Motor neuron (in vitro differentiated cells): ENCODE results near the gene PSMB5. TPM values are rescaled to one million over a fixed set of nuclear protein-coding genes. Genes with fewer than 3 reads are reported as not detected.

ENCODE experiments used
- ATAC-seq, 8 experiments: fragments of 200-7000 bp; cut with Tn5 transposase; replicated peaks in 6 of 8; 2 replicates each; pipeline ENCODE4 v1.8.0; 2021; ENCODE audit warnings: mild to moderate bottlenecking in 8 of 8, moderate library complexity in 8 of 8
- H3K27ac ChIP-seq, 2 donors: fragments of 250-450 bp; sonication (Bioruptor Pico); 2 replicates each; pipeline ENCODE4 v1.9.0; 2021; ENCODE audit warnings: antibody characterized with exemption in 2 of 2, mild to moderate bottlenecking in 2 of 2, moderate library complexity in 1 of 2
- H3K4me1 ChIP-seq, 2 donors: fragments of 250-450 bp; sonication (Bioruptor Pico); replicated peaks in 1 of 2; 2 replicates each; pipeline ENCODE4 v1.6.1; 2021; ENCODE audit warnings: antibody characterized with exemption in 2 of 2, mild to moderate bottlenecking in 2 of 2, moderate library complexity in 1 of 2
- H3K4me3 ChIP-seq, 5 donors: fragments of 250-450 bp; sonication (Bioruptor Pico); 2 replicates each; pipeline ENCODE4 v1.9.0; 2021; ENCODE audit warnings: antibody characterized with exemption in 5 of 5, mild to moderate bottlenecking in 5 of 5, moderate library complexity in 4 of 5
- WGBS, 10 experiments: fragments of 450-650 bp; shearing (Covaris generic); methylation state at CpG; one replicate each; pipeline ENCODE4 v1.0.0; 2022; 5-methylcytosine and 5-hydroxymethylcytosine counted together
- in situ Hi-C, 9 experiments: fragments of 400-800 bp; cut with MboI; loops; one replicate each; pipeline ENCODE4 v1.15.0; 2021; ENCODE audit warnings: low sequenced_read_pairs in 9 of 9, low pct_unique_long_range_greater_than_20kb in 2 of 9; ENCODE audit not compliant: unreplicated experiment in 9 of 9
- total RNA-seq, 8 experiments: library from RNA; unstranded; fragments of 300-600 nt; gene quantifications; 2 replicates each; pipeline versions ENCODE4 v1.2.3 to v1.2.4, GENCODE V29; 2022

Gene PSMB5
- total RNA-seq, 8 experiments from 2014 or later = 109 to 312 (median 143) TPM

- WGBS, 10 experiments = 69 to 100% (median 90%) methylated on average over 2 to 5 of the region's 6 CpGs
- H3K4me3 ChIP-seq = no peak overlapping the region
- peaks cover 0 to 7% of the 10 kb centered on the region in 2 donors for H3K4me1 ChIP-seq
- in situ Hi-C loops = loop anchor here in 2 of 9 experiments (10.0 kb wide), 1 partner anchor 80 kb away; no protein-coding TSS in a partner anchor
- no peak overlapping the region for H3K27ac ChIP-seq
- no peak for ATAC-seq
Measured at GRCh38 chr14:22984959-22985658, 49.6 kb downstream of the PSMB5 start.

- in situ Hi-C loops = loop anchor here in 2 of 9 experiments (10.0 kb wide), 1 partner anchor 82 kb away; no protein-coding TSS in a partner anchor
- peak; percentile 46 to 71 (median 54) for ATAC-seq
- peaks cover 8 to 27% of the 10 kb centered on the region in 2 donors for H3K4me1 ChIP-seq
- WGBS, 10 experiments = 0 to 10% (median 3%) methylated on average over 2 to 15 of the region's 48 CpGs
- peak within 1 kb of the TSS in 1 of 2 donors; percentile 80 for H3K27ac ChIP-seq
- H3K4me3 ChIP-seq = peak within 1 kb of the TSS; percentile 42 to 73 (median 66)
Measured at GRCh38 chr14:22982477-22983245, 52.0 kb downstream of the PSMB5 start, which contains the start of gene AJUBA. TSS of gene AJUBA (minus strand) at chr14:22982551. CDS start at chr14:22982266, 285 bp downstream.

GRCh38 chr14:22981876-22982476, 52.7 kb downstream of the PSMB5 start:
- Histone ChIP-seq H3K4me1 (peaks cover 14 to 34% of the 10 kb centered on the region in 2 donors), H3K4me3 (peak overlapping the region; percentile 42 to 73 (median 66)), H3K27ac (peak overlapping the region in 1 of 2 donors; percentile 80)
- in situ Hi-C loops = loop anchor here in 2 of 9 experiments (10.0 kb wide), 1 partner anchor 83 kb away; no protein-coding TSS in a partner anchor
- ATAC-seq = peak in 3 of 8 experiments; percentile 1 to 5 (median 2)
- 0% methylated on average over 7 of the region's 51 CpGs; no CpG with 5 or more reads in 9 of the 10 experiments for WGBS, 10 experiments

GRCh38 chr14:22981090-22981875, 53.4 kb downstream of the PSMB5 start:
- peak in 5 of 8 experiments; percentile 2 to 7 (median 2) for ATAC-seq
- WGBS, 10 experiments = 5 to 20% (median 9%) methylated on average over 1 to 21 of the region's 76 CpGs; no CpG with 5 or more reads in 5 of the 10 experiments
- Histone ChIP-seq H3K27ac (peak overlapping the region in 1 of 2 donors; percentile 80), H3K4me3 (peak overlapping the region; percentile 42 to 73 (median 66)), H3K4me1 (peaks cover 21 to 41% of the 10 kb centered on the region in 2 donors)
- in situ Hi-C loops = loop anchor here in 2 of 9 experiments (10.0 kb wide), 1 partner anchor 84 kb away; no protein-coding TSS in a partner anchor

- H3K27ac ChIP-seq = no peak overlapping the region
- ATAC-seq = peak in 5 of 8 experiments; percentile 1 to 25 (median 2)
- peaks cover 22 to 44% of the 10 kb centered on the region in 2 donors for H3K4me1 ChIP-seq
- WGBS, 10 experiments = 0% methylated on average over 3 of the region's 41 CpGs; no CpG with 5 or more reads in 9 of the 10 experiments
- in situ Hi-C loops = loop anchor here in 2 of 9 experiments (10.0 kb wide), 1 partner anchor 84 kb away; no protein-coding TSS in a partner anchor
- peak overlapping the region; percentile 42 to 73 (median 66) for H3K4me3 ChIP-seq
Measured at GRCh38 chr14:22980672-22981089, 54.0 kb downstream of the PSMB5 start.

- WGBS, 10 experiments = 18 to 92% (median 58%) methylated on average over 1 to 7 of the region's 8 CpGs
- H3K27ac ChIP-seq = no peak overlapping the region
- peaks cover 22 to 44% of the 10 kb centered on the region in 2 donors for H3K4me1 ChIP-seq
- in situ Hi-C loops = loop anchor here in 2 of 9 experiments (10.0 kb wide), 1 partner anchor 85 kb away; no protein-coding TSS in a partner anchor
- no peak for ATAC-seq
- peak overlapping the region in 4 of 5 donors; percentile 42 to 73 (median 58) for H3K4me3 ChIP-seq
Measured at GRCh38 chr14:22979748-22980392, 54.8 kb downstream of the PSMB5 start.

- WGBS, 10 experiments = 57% methylated on average over 1 of the region's 5 CpGs; no CpG with 5 or more reads in 9 of the 10 experiments
Measured at GRCh38 chr14:22978981-22979671, 55.6 kb downstream of the PSMB5 start.

GRCh38 chr14:22978487-22978837, 56.2 kb downstream of the PSMB5 start:
- in situ Hi-C loops = no loop called here
- H3K4me1 ChIP-seq = peaks cover 22 to 44% of the 10 kb centered on the region in 2 donors
- H3K4me3 ChIP-seq = no peak overlapping the region
- 20 to 88% (median 76%) methylated on average over 1 to 3 of the region's 3 CpGs; no CpG with 5 or more reads in 1 of the 10 experiments for WGBS, 10 experiments
- peak overlapping the region in 1 of 2 donors; percentile 83 for H3K27ac ChIP-seq
- ATAC-seq = no peak

More at GRCh38 chr14:22978981-22979671, 55.6 kb downstream of the PSMB5 start:
- Histone ChIP-seq H3K4me3 (peak overlapping the region in 1 of 5 donors; percentile 9), H3K27ac (no peak overlapping the region), H3K4me1 (peaks cover 22 to 44% of the 10 kb centered on the region in 2 donors)
- in situ Hi-C loops = no loop called here
- peak in 2 of 8 experiments; percentile 3 to 4 for ATAC-seq

GRCh38 chr14:22977684-22978486, 56.8 kb downstream of the PSMB5 start:
- peak; percentile 8 to 73 (median 65) for ATAC-seq
- in situ Hi-C loops = no loop called here
- peak overlapping the region; percentile 68 to 88 for H3K27ac ChIP-seq
- H3K4me1 ChIP-seq = peaks cover 22 to 40% of the 10 kb centered on the region in 2 donors
- peak overlapping the region in 1 of 5 donors; percentile 10 for H3K4me3 ChIP-seq
- 0 to 52% (median 27%) methylated on average over 1 to 2 of the region's 8 CpGs; no CpG with 5 or more reads in 7 of the 10 experiments for WGBS, 10 experiments

GRCh38 chr14:22977434-22977683, 57.3 kb downstream of the PSMB5 start:
- peaks cover 22 to 40% of the 10 kb centered on the region in 2 donors for H3K4me1 ChIP-seq
- no peak for ATAC-seq
- H3K4me3 ChIP-seq = no peak overlapping the region
- peak overlapping the region; percentile 68 to 88 for H3K27ac ChIP-seq
- in situ Hi-C loops = no loop called here
